ENCODE results near the gene ATP4B. TPM values are rescaled to one million over a fixed set of nuclear protein-coding genes. Genes with fewer than 3 reads are reported as not detected.

Gene ATP4B
- polyA plus RNA-seq, 1 donor, result 0.33 TPM

DNA sequence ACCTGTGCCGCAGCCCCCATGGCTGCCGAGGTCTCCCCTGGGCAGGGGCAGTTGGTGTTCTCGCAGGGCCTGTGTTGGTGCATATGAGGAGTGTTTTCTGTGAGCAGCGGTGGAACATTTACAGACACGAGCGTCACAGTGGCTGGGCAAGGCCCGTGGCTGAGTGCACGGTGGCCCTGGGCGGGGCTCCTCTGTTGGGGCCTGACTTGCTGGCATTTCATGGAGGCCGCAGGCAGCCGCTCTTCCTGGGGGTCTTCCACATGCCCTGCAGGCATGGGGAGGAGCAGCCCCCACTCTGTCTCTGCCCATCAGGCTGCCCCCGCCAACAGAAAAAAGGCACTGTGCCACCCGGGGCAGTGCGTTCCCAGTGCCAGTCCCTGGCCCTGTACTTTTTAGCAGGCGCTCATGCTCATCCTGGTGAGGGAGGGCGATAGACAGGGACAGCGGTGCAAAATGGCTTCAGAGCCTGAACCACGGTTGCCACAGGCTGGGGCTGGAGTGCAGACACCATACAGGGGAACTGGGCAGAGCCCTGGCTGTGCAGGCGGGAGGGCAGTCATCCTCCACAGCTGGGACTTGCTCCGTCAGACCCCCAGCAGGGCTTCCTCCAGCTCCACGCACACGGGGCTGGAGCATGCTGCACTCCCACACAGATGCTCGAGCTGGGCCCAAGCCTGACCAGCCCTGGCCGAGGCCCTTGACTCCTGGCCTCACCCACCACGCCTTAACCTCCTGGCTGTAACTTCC is 49.9 kb downstream of the ATP4B start:
- no peak for DNase-seq

DNA sequence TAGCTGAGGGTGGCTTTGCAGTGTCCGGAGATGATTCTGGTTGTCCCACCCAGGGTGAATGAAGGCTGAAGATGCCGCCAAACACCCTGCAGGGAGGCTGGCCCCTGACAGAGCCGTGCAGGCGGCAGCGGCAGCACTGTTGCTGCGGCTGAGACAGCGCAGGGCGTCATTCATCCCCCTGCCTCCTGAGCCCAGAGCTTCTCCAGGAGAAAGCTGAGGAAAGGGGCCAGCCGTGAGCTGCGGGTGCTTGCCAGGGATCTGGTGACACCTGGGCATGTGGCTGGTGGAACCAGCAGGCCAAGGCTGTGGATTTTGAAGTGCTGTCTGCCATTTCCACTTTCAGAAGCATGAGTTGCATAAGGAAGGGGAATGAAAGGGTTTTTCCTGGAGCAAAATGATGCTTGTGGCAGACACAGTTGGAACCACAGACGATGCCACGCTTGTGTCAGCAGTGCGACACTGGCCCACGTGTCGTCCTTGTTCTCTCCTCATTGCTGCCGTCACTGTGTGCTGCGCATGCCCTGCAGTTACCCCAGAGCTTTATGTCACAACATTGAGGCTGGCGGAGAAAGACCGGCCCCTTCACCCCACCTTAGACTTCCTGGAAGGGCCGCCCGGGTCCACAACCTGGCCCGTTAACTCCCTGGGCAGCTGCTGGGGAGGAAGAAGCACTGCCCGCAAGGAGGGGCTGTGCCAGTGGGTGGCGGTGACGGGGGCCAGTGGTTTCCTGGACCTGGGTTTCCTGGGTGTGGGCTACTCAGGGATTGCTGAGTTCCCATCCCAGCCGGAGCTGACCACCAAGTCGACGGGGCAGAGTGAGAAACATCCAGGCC is 50.7 kb downstream of the ATP4B start:
- DNase-seq, result no peak

DNA sequence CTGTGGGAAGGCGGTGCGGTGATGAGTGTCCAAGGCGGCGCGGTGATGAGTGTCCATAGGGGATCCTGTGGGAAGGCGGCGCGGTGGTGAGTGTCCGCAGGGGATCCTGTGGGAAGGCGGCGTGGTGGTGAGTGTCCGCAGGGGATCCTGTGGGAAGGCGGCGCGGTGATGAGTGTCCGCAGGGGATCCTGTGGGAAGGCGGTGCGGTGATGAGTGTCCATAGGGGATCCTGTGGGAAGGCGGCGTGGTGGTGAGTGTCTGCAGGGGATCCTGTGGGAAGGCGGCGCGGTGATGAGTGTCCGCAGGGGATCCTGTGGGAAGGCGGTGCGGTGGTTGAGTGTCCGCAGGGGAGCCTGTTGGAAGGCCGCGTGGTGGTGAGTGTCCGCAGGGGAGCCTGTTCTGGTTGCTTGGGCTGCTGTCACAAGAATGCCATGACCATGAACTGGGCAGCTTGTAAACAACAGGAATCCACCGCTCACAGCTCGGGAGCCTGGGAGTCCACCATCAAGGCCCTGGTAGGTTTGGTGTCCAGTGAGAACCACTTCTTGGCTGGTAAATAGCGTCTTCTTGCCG is 52.0 kb downstream of the ATP4B start:
- no peak for DNase-seq

DNA sequence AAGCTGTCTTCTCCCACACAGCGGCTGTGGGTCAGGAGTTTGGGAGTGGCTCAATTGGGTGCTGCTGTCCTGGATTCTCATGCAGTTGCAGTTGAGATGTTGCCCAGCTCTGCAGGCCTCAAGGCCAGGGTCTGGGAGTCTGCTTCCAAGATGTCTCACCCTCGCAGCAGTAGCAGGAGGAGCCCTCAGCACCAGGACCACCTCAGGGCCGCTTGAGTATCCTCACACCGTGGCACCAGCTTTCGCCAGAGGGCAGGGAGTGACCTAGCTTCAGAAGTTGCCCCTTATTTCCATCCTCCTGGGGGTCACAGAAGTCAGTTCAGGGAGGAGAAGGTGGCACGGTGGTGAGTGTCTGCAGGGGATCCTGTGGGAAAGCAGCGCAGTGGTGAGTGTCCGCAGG is 52.5 kb downstream of the ATP4B start:
- DNase-seq, result no peak

DNA sequence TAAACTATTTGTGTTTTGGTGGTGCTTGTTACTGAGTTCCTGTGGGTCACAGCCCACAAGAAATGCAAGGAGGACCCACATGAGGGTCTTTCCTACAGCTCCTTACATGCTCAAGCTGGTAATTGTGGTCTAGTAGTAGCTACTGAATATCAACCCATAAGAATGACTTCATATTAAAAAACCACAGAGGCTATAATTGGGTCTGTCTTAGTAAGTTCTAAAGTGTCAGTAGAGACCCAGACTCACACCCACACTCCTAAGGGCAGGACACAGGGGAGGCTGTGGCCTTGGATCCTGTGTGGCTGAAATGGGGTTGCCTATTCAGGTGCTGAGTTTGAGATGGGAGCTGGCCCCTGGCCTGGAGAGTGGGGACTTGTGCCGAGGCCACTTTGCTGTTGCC is 53.8 kb downstream of the ATP4B start:
- no peak for DNase-seq

DNA sequence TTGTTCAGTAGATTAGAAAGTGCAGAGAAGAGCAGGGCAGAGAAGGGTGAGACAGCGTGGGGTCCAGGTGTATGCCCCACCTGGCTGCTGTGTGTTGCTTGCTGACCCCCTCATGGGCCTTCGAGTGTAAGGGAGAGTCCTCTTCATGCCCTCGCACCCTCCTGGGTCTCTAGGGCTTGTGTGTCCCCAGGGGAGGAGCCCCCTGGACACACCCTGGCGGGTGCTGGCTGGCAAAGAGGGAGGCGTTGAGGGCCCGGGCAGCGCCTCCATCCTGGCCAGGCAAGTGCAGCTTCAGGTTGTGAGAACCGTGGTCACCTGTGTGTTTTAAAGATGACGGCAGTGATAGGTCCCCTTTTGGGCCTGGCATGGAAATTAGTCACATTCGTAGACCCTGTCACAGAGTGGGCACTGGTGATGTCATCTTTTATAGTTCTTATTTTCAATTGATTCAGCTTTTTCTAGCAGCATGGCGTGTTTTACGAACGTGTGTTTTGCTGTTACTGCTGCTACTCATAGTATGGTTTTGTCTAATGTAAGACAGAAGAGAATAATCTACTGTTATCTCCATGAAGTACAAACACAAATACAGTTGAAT is 54.8 kb downstream of the ATP4B start:
- no peak for DNase-seq

DNA sequence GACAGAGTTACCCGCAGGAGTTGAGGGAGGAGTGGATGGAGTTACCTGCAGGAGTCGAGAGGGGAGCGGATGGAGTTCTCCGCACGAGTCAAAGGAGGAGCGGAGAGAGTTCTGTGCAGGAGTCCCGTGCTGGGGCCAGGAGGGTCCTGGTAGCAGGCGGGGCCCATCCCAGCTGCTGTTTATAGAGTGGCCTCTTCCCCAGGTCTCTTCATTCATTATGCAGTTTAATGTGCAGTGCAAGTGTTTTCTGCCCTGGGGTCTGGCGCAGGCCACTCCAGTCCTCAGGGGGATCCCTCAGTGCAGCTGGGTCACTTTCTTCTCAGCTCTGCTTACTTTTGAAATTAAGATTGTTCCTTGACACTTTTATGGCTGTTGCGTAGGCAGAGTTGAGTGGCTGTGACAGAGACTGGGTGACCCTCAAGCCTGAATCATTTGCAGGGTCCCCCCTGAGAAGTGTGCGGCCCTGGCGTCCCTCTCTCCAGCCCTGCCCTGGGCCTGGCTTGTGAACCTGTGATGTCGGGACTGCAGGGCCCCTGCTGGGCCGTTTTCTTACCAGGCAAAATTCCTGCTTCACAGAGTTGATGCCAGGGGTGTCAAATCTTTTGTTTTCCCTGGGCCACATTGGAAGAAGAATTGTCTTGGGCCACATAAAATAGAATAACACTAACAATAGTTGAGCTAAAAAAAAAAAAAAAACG is 55.6 kb downstream of the ATP4B start:
- no peak for DNase-seq

DNA sequence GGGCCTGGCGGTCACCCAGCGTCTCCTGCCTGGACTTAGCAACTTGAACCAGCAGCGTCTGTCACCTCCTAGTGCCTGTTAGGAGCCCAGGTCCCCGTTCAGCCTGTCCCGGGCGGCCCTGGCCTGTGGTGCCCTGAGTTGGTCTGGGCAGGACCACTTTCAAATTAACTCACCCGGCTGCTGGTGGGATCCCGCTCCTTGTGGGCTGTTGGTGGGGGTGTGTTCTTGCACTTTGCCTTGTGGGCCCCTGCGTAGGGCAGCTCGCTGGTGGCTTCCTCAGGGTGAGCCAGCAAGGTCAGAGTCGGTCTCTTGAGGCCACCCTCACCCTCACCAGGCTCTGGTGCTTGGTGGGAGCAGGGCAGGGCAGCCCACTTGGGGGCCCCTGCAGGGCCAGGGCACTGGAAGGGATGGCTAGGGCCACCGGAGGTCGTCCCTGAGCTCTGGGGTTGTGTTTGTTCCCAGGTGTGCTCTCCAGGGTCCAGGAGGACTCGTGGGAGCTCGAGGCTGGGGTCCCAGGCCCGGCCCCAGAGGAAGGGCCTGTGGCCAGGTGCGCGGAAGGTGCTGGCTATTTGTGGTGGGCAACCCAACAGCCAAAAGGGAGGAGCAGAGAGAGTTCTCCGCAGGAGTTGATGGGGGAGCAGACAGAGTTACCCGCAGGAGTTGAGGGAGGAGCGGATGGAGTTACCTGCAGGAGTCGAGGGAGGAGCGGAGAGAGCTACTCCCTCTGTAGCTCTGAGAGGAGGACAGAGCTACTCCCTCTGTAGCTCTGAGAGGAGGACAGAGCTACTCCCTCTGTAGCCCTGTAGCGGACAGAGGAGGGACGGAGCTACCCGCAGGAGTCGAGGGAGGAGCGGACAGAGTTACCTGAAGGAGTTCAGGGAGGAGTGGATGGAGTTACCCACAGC is 56.6 kb downstream of the ATP4B start:
- no peak for DNase-seq

DNA sequence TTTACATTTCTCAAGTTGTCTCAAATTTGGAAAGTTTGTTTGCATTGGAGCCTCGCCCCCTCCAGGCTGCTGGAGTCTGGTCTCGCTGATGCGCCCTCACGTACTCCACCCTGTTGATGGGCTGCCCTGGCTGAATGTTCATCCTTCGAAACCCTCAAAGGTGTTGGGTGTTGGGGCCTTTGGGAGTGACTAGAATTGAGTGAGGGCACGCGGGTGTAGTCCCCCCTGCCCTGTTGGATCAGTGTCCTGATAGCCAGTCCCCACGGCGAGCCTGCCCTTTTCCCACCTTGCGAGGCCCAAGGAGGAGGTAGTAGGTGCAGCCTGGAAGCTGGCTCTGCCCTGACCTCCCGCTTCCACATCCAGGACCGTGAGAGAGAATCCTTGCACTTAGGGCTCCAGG is 58.6 kb downstream of the ATP4B start:
- no peak for DNase-seq

Other genes starting within 250 kb of the ATP4B start
- 5.2 TPM for gene ADPRHL1, start 204.7 kb downstream of the ATP4B start, polyA plus RNA-seq (ENCODE audit: insufficient read length)
- 38.3 TPM for gene DCUN1D2, start 167.5 kb downstream of the ATP4B start, polyA plus RNA-seq (ENCODE audit: insufficient read length)
- gene TFDP1, start 73.4 kb downstream of the ATP4B start, polyA plus RNA-seq (ENCODE audit: insufficient read length), result 92.8 TPM
- 0.07 TPM for gene GRK1, start 9.0 kb upstream of the ATP4B start, polyA plus RNA-seq (ENCODE audit: insufficient read length)
- gene TMEM255B, start 101.0 kb upstream of the ATP4B start, polyA plus RNA-seq (ENCODE audit: insufficient read length), result 5.4 TPM
- gene GAS6, start 205.9 kb upstream of the ATP4B start, polyA plus RNA-seq (ENCODE audit: insufficient read length), result 17.4 TPM

All from left kidney (tissue), 2 donors.